SK-N-MC (cell line): ENCODE data around the gene HCFC1R1.

Experiments used
- EZH2 ChIP-seq: fragments of 200-600 bp; sonication (generic); IDR thresholded peaks from one replicate; pipeline ENCODE4 v1.6.1; 2017; ENCODE audit warnings: antibody characterized with exemption
- POLR2AphosphoS5 ChIP-seq: IDR thresholded peaks from 2 replicates; pipeline ENCODE4 v1.6.1; 2012; ENCODE audit warnings: mild to moderate bottlenecking, low read depth, low read length, borderline replicate concordance

- TF ChIP-seq POLR2AphosphoS5 (peak; percentile 43), EZH2 (no peak)
These were observed 50.6 kb downstream of the HCFC1R1 start for GRCh38 chr16:2973093-2973492.
